ENCODE data around the gene RPS6KA5. TPM values are rescaled to one million over a fixed set of nuclear protein-coding genes. Genes with fewer than 3 reads are reported as not detected.
"Not testable (repeated sequence)": the region's sequence is repeated elsewhere in the genome, so short reads cannot be mapped to it uniquely, and the experiment has no call there.

RPS6KA5 gene
- polyA plus RNA-seq, 1 donor, result 5.6 TPM

- not testable (repeated sequence) for DNase-seq
These were observed 37.8 kb downstream of the RPS6KA5 start for GRCh38 chr14:91022622-91023028.

GRCh38 chr14:91021991-91022621 lies 38.3 kb downstream of the RPS6KA5 start:
- DNase-seq, result no peak

GRCh38 chr14:91021115-91021514 lies 39.3 kb downstream of the RPS6KA5 start:
- no peak for DNase-seq

- no peak for DNase-seq
These were observed 40.8 kb downstream of the RPS6KA5 start for GRCh38 chr14:91019673-91020072.

GRCh38 chr14:91018481-91018880 lies 42.0 kb downstream of the RPS6KA5 start:
- DNase-seq, result no peak

GRCh38 chr14:91016800-91017410 lies 43.5 kb downstream of the RPS6KA5 start:
- DNase-seq, result no peak

GRCh38 chr14:91015435-91015834 lies 45.0 kb downstream of the RPS6KA5 start:
- no peak for DNase-seq

- no peak for DNase-seq
These were observed 48.4 kb downstream of the RPS6KA5 start for GRCh38 chr14:91012045-91012444.

- no peak for DNase-seq
These were observed 50.3 kb downstream of the RPS6KA5 start for GRCh38 chr14:91010153-91010533.

GRCh38 chr14:91009501-91010152 lies 50.8 kb downstream of the RPS6KA5 start:
- DNase-seq, result no peak

GRCh38 chr14:91008759-91009409 lies 51.6 kb downstream of the RPS6KA5 start:
- DNase-seq, result no peak

GRCh38 chr14:91005716-91006115 lies 54.7 kb downstream of the RPS6KA5 start:
- no peak for DNase-seq

- peak; percentile 79 for DNase-seq
These were observed 55.5 kb downstream of the RPS6KA5 start for GRCh38 chr14:91004987-91005386.

- no peak for DNase-seq
These were observed 61.1 kb downstream of the RPS6KA5 start for GRCh38 chr14:90999299-90999698.

GRCh38 chr14:90996967-90997366 lies 63.5 kb downstream of the RPS6KA5 start:
- DNase-seq, result no peak

GRCh38 chr14:90995785-90996184 lies 64.7 kb downstream of the RPS6KA5 start:
- no peak for DNase-seq

GRCh38 chr14:90993792-90994191 lies 66.6 kb downstream of the RPS6KA5 start:
- DNase-seq, result no peak

- no peak for DNase-seq
These were observed 68.6 kb downstream of the RPS6KA5 start for GRCh38 chr14:90991690-90992443.

GRCh38 chr14:90990141-90990540 lies 70.3 kb downstream of the RPS6KA5 start:
- DNase-seq, result no peak

- no peak for DNase-seq
These were observed 73.3 kb downstream of the RPS6KA5 start for GRCh38 chr14:90987140-90987539.

- DNase-seq, result no peak
These were observed 73.9 kb downstream of the RPS6KA5 start for GRCh38 chr14:90986510-90986909.

GRCh38 chr14:90985601-90986242 lies 74.7 kb downstream of the RPS6KA5 start:
- DNase-seq, result no peak

Measured in hindlimb muscle (tissue), 1 donor.